ENCODE results near the gene NCEH1. TPM values are rescaled to one million over a fixed set of nuclear protein-coding genes. Genes with fewer than 3 reads are reported as not detected.

NCEH1 gene
- total and polyA plus RNA-seq, 9 of the 15 experiments (the other 6 are each of a cell fraction or from before 2014, with no cell fraction given) = 1.3 to 5.0 (median 2.8) TPM

GRCh38 chr3:172710664-172711453 lies at the start of gene NCEH1 (continued):
- 0 out of 6 replicates have a peak, but pooled peaks of 2 of the 3 experiments have one; percentile 18 to 31 for TF ChIP-seq ZBTB11 (CRISPR knock-in tag; IDR thresholded peaks at IDR 0.05)
- TF ChIP-seq ZNF395 (CRISPR knock-in tag; IDR thresholded peaks at IDR 0.05) = 0 out of 2 replicates have a peak, but pooled peaks have one; percentile 34
- TF ChIP-seq GTF2F1 (IDR thresholded peaks at IDR 0.05; ENCODE audit: low read depth, low read length) = 0 out of 2 replicates have a peak, but pooled peaks have one; percentile 53
- TF ChIP-seq MTF1 (CRISPR knock-in tag; IDR thresholded peaks at IDR 0.05; ENCODE audit: borderline replicate concordance) = no peak
- no peak for TF ChIP-seq PHB2 (IDR thresholded peaks at IDR 0.05; ENCODE audit: low read depth)
- TF ChIP-seq EWSR1 (IDR thresholded peaks at IDR 0.05; ENCODE audit: borderline replicate concordance, low read depth, partially characterized antibody) = no peak
- TF ChIP-seq POLR2G (IDR thresholded peaks at IDR 0.05; ENCODE audit: low read depth, low read length) = peak; percentile 91
- TF ChIP-seq RHOXF2B (CRISPR knock-in tag; conservative IDR thresholded peaks at IDR 0.05) = no peak
- no peak for TF ChIP-seq ZNF318 (IDR thresholded peaks at IDR 0.05; ENCODE audit: borderline replicate concordance in 1 of 2, low read depth in 1 of 2)
- TF ChIP-seq ZNF217 (CRISPR knock-in tag; IDR thresholded peaks at IDR 0.05) = no peak
- no peak for TF ChIP-seq NR2C1 (IDR thresholded peaks at IDR 0.05)
- no peak for TF ChIP-seq NR2C1 (tag; IDR thresholded peaks at IDR 0.05)
